ENCODE results near the gene THAP11.

DNA sequence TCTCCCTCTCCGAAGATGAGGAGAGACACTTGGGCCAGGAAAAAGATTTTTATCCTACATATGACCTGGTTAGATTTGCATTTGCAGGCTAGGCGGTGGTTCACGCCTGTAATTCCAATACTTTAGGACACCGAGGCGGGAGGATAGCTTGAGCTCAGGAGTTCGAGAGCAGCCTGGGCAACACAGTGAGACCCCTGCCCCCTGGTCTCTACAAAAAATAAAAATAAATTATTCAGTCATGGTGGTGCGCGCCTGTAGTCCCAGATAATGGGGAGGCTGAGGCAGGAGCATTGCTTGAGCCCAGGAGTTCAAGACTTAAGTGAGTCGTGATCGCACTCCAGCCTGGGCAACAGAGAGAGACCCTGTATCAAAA, 7.9 kb upstream of the THAP11 start:
- TF ChIP-seq REST (IDR thresholded peaks at IDR 0.05; ENCODE audit: unreplicated experiment) (no peak), CTCF (conservative IDR thresholded peaks at IDR 0.05; ENCODE audit: low read depth in 2 of 2) (no peak), ZNF114 (CRISPR knock-in tag; IDR thresholded peaks at IDR 0.05) (no peak), EZH2 (IDR thresholded peaks at IDR 0.05; ENCODE audit: low read depth, unreplicated experiment) (no peak), POLR2AphosphoS5 (IDR thresholded peaks at IDR 0.05; ENCODE audit: low read depth) (no peak), ETS1 (IDR thresholded peaks at IDR 0.05) (no peak), ZNF331 (CRISPR knock-in tag; IDR thresholded peaks at IDR 0.05; ENCODE audit: low read depth) (no peak), ZNF462 (CRISPR knock-in tag; IDR thresholded peaks at IDR 0.05) (no peak)
